ENCODE data around the gene DLST. TPM values are rescaled to one million over a fixed set of nuclear protein-coding genes. Genes with fewer than 3 reads are reported as not detected.

Gene DLST
- total RNA-seq, 1 experiment from 2014 or later = 68.8 TPM

DNA sequence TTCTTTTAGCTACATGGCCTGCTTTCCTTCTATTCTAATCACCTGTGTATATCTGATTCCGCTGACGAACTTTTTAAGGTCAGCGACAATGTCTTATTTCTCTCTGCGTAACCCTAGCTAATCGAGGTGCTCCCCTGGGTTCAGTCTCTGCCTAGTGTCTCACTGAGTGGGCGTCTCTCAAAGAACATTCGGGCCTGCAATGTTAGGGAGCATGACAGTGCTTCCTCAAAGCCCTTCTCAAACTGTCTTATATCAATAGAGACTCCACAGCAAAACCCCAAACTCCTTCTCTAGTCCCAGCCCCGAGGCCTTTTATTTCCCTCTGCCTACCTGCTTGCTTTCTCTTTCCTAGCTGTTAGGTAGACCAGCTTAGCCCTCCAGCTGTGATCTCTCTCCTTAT, 55.0 kb downstream of the DLST start:
- H3K27me3 ChIP-seq (ENCODE audit: control insufficient read depth, insufficient read depth, low read length) = no peaks in the 10 kb centered on the region
- DNase-seq (ENCODE audit: low read depth, low spot score) = no peak
- CTCF ChIA-PET = no interaction called here
- H3K27ac ChIP-seq (ENCODE audit: low read length) = no peak overlapping the region
- no TSS peak for BruUV-seq (replicated peaks)
- intact Hi-C loops (cut with micrococcal nuclease; ENCODE audit: unreplicated experiment) (no loop called here), in situ Hi-C loops (cut with HindIII; ENCODE audit: low pct_unique_long_range_greater_than_20kb, low sequenced_read_pairs) (no loop called here)
- no peak for TF ChIP-seq CTCF (IDR thresholded peaks at IDR 0.05)
- TF ChIP-seq TCF7L2 (IDR thresholded peaks at IDR 0.05; ENCODE audit: low read depth, low read length) = no peak
- no peak for TF ChIP-seq SIN3A (IDR thresholded peaks at IDR 0.05; ENCODE audit: borderline replicate concordance, insufficient read depth, low read depth, low read length)
- TF ChIP-seq, protein P1, sequence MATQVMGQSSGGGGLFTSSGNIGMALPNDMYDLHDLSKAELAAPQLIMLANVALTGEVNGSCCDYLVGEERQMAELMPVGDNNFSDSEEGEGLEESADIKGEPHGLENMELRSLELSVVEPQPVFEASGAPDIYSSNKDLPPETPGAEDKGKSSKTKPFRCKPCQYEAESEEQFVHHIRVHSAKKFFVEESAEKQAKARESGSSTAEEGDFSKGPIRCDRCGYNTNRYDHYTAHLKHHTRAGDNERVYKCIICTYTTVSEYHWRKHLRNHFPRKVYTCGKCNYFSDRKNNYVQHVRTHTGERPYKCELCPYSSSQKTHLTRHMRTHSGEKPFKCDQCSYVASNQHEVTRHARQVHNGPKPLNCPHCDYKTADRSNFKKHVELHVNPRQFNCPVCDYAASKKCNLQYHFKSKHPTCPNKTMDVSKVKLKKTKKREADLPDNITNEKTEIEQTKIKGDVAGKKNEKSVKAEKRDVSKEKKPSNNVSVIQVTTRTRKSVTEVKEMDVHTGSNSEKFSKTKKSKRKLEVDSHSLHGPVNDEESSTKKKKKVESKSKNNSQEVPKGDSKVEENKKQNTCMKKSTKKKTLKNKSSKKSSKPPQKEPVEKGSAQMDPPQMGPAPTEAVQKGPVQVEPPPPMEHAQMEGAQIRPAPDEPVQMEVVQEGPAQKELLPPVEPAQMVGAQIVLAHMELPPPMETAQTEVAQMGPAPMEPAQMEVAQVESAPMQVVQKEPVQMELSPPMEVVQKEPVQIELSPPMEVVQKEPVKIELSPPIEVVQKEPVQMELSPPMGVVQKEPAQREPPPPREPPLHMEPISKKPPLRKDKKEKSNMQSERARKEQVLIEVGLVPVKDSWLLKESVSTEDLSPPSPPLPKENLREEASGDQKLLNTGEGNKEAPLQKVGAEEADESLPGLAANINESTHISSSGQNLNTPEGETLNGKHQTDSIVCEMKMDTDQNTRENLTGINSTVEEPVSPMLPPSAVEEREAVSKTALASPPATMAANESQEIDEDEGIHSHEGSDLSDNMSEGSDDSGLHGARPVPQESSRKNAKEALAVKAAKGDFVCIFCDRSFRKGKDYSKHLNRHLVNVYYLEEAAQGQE (IDR thresholded peaks at IDR 0.05; ENCODE audit: insufficient read depth in 1 of 2, low read depth in 2 of 2, low read length in 1 of 2) = no peak
- TF ChIP-seq POLR2AphosphoS5 (IDR thresholded peaks at IDR 0.05; ENCODE audit: low read depth, low read length) = no peak
- POLR2A ChIA-PET = no interaction called here
- ATAC-seq = no peak
- H3K9me3 ChIP-seq (ENCODE audit: control insufficient read depth, insufficient read depth, low read depth, low read length) = no peaks in the 10 kb centered on the region
- H3K36me3 ChIP-seq (ENCODE audit: control insufficient read depth, insufficient read depth, low read length) = no peaks in the 10 kb centered on the region
- no peaks in the 10 kb centered on the region; the same call in 1 of the 2 replicates for H3K4me1 ChIP-seq (ENCODE audit: control insufficient read depth, insufficient read depth, low read length)
- H3K4me3 ChIP-seq (ENCODE audit: low read depth in 2 of 2, low read length in 2 of 2) = no peak overlapping the region

DNA sequence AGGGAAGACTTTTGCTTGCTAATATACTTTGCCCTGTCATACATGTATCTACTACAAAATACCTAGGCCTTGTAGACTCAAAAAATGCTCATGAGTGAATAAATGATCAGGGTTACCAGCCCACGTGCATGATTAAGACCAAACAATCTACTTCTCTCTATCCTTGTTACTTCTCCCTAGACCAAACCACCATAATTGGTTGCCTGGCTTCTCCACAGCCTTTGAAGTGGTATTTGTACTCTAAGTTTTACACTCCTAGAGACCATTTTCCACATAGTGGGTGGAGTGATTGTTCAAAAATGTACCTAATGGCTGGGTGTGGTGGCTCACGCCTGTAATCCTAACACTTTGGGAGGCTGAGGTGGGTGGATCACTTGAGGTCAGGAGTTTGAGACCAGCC, 55.5 kb downstream of the DLST start:
- CTCF ChIA-PET = no interaction called here
- TF ChIP-seq POLR2AphosphoS5 (IDR thresholded peaks at IDR 0.05; ENCODE audit: low read depth, low read length) (no peak), CTCF (IDR thresholded peaks at IDR 0.05) (no peak), TCF7L2 (IDR thresholded peaks at IDR 0.05; ENCODE audit: low read depth, low read length) (no peak), SIN3A (IDR thresholded peaks at IDR 0.05; ENCODE audit: borderline replicate concordance, insufficient read depth, low read depth, low read length) (no peak)
- TF ChIP-seq, protein P1 (IDR thresholded peaks at IDR 0.05; ENCODE audit: insufficient read depth in 1 of 2, low read depth in 2 of 2, low read length in 1 of 2) = no peak
- Histone ChIP-seq H3K36me3 (ENCODE audit: control insufficient read depth, insufficient read depth, low read length) (no peaks in the 10 kb centered on the region), H3K4me1 (ENCODE audit: control insufficient read depth, insufficient read depth, low read length) (no peaks in the 10 kb centered on the region; the same call in 1 of the 2 replicates), H3K27ac (ENCODE audit: low read length) (no peak overlapping the region), H3K9me3 (ENCODE audit: control insufficient read depth, insufficient read depth, low read depth, low read length) (no peaks in the 10 kb centered on the region), H3K27me3 (ENCODE audit: control insufficient read depth, insufficient read depth, low read length) (no peaks in the 10 kb centered on the region), H3K4me3 (ENCODE audit: low read depth in 2 of 2, low read length in 2 of 2) (no peak overlapping the region)
- POLR2A ChIA-PET = no interaction called here
- in situ Hi-C loops (cut with HindIII; ENCODE audit: low pct_unique_long_range_greater_than_20kb, low sequenced_read_pairs) (no loop called here), intact Hi-C loops (cut with micrococcal nuclease; ENCODE audit: unreplicated experiment) (no loop called here)
- DNase-seq (ENCODE audit: low read depth, low spot score) = no peak
- BruUV-seq (replicated peaks) = no TSS peak
- ATAC-seq = no peak
